ENCODE measurements around the gene RRAGC.

DNA sequence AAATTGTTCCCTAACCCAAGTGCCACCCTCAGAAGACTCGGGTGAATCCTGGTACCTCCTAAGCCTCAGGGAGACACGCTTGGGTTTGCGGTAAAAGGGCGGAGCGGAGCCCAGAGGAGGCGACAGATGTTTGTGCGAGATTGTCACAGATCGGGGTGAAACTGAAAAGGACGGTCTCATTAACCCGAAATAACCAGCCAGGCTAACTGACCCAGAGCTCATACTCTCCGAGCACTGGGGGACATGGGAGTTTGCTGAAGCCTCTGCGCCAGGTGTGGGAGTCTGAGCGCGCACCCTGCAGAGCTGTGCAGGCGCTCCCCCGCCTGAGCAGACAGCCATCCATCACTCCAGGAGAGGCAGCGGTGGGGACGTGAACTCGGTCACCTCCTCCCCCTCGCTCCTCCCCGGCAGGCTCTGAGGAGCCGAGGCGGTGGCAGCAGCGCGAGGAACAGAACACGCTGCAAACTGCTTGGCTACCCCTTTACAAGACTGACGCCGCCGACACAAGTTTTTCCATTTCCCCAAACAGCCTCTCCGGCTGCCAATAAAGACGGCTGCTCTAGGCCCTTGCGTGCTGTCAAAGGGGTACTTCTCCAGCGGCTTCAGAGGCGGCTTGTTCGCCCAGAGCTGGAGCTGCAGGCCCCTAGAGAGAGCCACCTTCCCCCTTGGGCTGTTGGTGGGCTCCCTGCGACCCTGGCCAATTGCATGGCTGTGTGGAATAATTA, 43.5 kb downstream of the RRAGC start:
- TF ChIP-seq POLR2A (IDR thresholded peaks at IDR 0.05) (no peak), EP300 (IDR thresholded peaks at IDR 0.05) (no peak)
- TF ChIP-seq, protein P1, sequence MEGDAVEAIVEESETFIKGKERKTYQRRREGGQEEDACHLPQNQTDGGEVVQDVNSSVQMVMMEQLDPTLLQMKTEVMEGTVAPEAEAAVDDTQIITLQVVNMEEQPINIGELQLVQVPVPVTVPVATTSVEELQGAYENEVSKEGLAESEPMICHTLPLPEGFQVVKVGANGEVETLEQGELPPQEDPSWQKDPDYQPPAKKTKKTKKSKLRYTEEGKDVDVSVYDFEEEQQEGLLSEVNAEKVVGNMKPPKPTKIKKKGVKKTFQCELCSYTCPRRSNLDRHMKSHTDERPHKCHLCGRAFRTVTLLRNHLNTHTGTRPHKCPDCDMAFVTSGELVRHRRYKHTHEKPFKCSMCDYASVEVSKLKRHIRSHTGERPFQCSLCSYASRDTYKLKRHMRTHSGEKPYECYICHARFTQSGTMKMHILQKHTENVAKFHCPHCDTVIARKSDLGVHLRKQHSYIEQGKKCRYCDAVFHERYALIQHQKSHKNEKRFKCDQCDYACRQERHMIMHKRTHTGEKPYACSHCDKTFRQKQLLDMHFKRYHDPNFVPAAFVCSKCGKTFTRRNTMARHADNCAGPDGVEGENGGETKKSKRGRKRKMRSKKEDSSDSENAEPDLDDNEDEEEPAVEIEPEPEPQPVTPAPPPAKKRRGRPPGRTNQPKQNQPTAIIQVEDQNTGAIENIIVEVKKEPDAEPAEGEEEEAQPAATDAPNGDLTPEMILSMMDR (IDR thresholded peaks at IDR 0.05): no peak

Data from suprapubic skin (tissue), 3 donors.